ENCODE measurements around the gene DOCK1.

Gene DOCK1

DNA sequence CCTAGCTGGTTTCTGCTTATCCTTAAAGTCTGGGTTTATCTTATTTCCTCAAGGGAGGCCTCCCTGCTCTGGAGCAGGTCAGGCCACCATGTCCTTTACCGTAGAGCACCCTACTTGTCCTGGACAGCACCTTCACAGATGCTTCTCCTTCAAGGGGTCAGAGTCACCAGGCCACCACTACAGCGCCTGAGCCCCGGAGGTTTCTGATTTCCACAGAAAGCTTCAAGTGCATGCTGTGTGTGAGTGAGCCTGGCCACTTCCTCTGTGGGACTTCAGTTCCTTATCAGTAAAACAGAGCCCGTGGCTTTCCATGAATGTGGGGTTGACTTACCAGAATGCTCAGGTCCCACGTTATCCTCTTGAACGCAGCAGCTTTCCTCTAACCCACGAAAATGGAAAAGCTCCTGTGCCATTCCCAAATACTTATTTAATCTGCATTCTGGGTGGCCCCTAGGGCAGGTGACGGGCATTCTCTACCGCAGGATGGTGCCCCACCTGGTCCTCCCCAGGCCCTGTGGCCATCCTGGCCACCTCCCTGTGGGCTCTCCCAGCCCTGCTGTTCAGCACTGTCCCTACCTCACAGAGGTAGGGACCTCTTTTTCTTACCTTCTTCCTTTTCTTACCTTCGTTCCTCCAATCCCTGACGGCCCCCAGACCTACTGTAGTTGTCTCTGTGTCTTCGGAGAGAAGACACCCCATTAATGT lies 1.4 kb upstream of the DOCK1 start:
- no peak for TF ChIP-seq CTCF (IDR thresholded peaks at IDR 0.05; ENCODE audit: borderline replicate concordance, control extremely low read depth, extremely low read depth, insufficient read depth, missing control alignments)
- no peak for DNase-seq (ENCODE audit: low spot score)
- in situ Hi-C loops (cut with MboI; ENCODE audit: low sequenced_read_pairs, unreplicated experiment): no loop called here

- in situ Hi-C loops (cut with MboI; ENCODE audit: low sequenced_read_pairs, unreplicated experiment): no loop called here
- no peak for DNase-seq (ENCODE audit: low spot score)
- TF ChIP-seq CTCF (IDR thresholded peaks at IDR 0.05; ENCODE audit: borderline replicate concordance, control extremely low read depth, extremely low read depth, insufficient read depth, missing control alignments): no peak
These were observed 761 bp upstream of the DOCK1 start for GRCh38 chr10:126904516-126904817.

- no peak for DNase-seq (ENCODE audit: low spot score)
- in situ Hi-C loops (cut with MboI; ENCODE audit: low sequenced_read_pairs, unreplicated experiment): no loop called here
These were observed 812 bp downstream of the DOCK1 start for GRCh38 chr10:126905776-126906703.

GRCh38 chr10:126906704-126907422 lies 1.6 kb downstream of the DOCK1 start:
- TF ChIP-seq CTCF (IDR thresholded peaks at IDR 0.05; ENCODE audit: borderline replicate concordance, control extremely low read depth, extremely low read depth, insufficient read depth, missing control alignments): no peak
- no peak for DNase-seq (ENCODE audit: low spot score)
- in situ Hi-C loops (cut with MboI; ENCODE audit: low sequenced_read_pairs, unreplicated experiment): no loop called here

More at GRCh38 chr10:126905776-126906703, 812 bp downstream of the DOCK1 start:
- no peak for TF ChIP-seq CTCF (IDR thresholded peaks at IDR 0.05; ENCODE audit: borderline replicate concordance, control extremely low read depth, extremely low read depth, insufficient read depth, missing control alignments)

GRCh38 chr10:126907423-126907970 lies 2.3 kb downstream of the DOCK1 start:
- in situ Hi-C loops (cut with MboI; ENCODE audit: low sequenced_read_pairs, unreplicated experiment): no loop called here
- DNase-seq (ENCODE audit: low spot score): no peak
- no peak for TF ChIP-seq CTCF (IDR thresholded peaks at IDR 0.05; ENCODE audit: borderline replicate concordance, control extremely low read depth, extremely low read depth, insufficient read depth, missing control alignments)

DNA sequence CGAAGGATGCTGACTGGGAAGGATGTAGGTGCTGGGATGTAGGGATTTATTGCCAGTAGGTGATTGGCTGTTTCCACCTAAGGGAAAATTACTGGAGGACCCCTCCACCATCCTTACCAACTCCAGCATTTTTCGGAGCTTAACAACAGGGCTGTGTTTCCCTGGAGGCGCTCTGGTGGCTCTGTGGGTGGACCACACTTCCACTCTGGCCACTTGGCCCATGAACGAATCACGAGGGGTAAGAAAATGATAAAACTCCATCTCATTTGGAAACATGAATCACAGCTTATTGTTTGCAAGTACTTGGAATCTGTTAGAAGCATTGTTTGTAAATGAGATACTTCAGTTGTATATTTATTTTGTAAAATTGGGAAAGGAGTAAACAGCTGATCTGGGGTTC lies 3.0 kb downstream of the DOCK1 start:
- no peak for DNase-seq (ENCODE audit: low spot score)
- in situ Hi-C loops (cut with MboI; ENCODE audit: low sequenced_read_pairs, unreplicated experiment): no loop called here
- TF ChIP-seq CTCF (IDR thresholded peaks at IDR 0.05; ENCODE audit: borderline replicate concordance, control extremely low read depth, extremely low read depth, insufficient read depth, missing control alignments): no peak
